ENCODE data around the gene KLK1.
A peak's percentile ranks its signal among the peaks of the same experiment; 100 is the strongest.

The KLK1 gene

GRCh38 chr19:50837300-50837699 is 13.7 kb upstream of the KLK1 start:
- no peak overlapping the region for H3K4me3 ChIP-seq (ENCODE audit: low read depth, low read length)
- peak; percentile 79 for DNase-seq (ENCODE audit: low read depth)
- TF ChIP-seq CTCF (IDR thresholded peaks at IDR 0.05; ENCODE audit: control insufficient read depth, extremely low read depth, insufficient read depth), result no peak

- 0 out of 2 replicates have a peak overlapping the region, but pooled peaks have one; percentile 14 for H3K4me3 ChIP-seq (ENCODE audit: low read depth, low read length)
- no peak for TF ChIP-seq CTCF (IDR thresholded peaks at IDR 0.05; ENCODE audit: control insufficient read depth, extremely low read depth, insufficient read depth)
- no peak for DNase-seq (ENCODE audit: low read depth)
Observed at GRCh38 chr19:50836543-50837195, 13.1 kb upstream of the KLK1 start.

DNA sequence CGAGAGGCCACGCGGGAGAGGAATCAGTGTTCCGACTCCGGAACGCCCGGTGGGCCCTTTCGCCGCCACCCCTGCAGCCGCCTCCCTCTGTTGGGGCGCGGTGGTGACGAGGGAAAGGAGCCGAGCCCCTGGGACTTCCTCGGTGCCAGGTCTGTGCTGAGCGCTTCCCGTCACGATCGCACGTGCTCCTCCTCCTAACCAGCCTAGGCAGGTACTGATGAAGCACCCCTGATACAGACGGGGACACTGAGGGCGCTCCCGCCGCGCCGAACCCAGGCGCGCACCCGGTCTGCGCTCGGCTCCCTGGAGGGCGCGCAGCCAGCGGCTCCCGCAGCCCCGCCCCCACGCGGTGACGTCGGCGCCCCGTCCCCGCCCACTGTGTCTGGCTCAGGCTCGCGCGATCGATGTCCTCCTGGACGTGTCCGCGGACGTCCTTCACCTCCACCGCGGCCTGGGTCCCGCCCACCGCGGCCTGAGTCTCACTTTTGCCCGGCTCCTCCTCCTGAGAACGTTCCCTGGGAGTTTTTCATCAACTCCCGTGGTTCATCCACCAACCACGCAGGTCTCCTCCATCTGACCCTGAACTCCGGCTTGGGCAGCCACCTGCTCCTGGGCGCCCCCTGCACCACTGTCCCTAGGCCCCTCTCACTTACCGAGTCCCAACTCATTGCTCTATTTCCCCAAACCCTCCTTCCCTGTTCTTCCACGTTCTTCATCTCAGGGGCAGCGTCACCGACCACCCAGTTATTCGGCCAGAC is 12.4 kb upstream of the KLK1 start:
- peak; percentile 5; the same call in 1 of the 2 replicates for TF ChIP-seq CTCF (IDR thresholded peaks at IDR 0.05; ENCODE audit: control insufficient read depth, extremely low read depth, insufficient read depth)
- peak overlapping the region; percentile 70 for H3K4me3 ChIP-seq (ENCODE audit: low read depth, low read length)
- DNase-seq (ENCODE audit: low read depth), result no peak

DNA sequence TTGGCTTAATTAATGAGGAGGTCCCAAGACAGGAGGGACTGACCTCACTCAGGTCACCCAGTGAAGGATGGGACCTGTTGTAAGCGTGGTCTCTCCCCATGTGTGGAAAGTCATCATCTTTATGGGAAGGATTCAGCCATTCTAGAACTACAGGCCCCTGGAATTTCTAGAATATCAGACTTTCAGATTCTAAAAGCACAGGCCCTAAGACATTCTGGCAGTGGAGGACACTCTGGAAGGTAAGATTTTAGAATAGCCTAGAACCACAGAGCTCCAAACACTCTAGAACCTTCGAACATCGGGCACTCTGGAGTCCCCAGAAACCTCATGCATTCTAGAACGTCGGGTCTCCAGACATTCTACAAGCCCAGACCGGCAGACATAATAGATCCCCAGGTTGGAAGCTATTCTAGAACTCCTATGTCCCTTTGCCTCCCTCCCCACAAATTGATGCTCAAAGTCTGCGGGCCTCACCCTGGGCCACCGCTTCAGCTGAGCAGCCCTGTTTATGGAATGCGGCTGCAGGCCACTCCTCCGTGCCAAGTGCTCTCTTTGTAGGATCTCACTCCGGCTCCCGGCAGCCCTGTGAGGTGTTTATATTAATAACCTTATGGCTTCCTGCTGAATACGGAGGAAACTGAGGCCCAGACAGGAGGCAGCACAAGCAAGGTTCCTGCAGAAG is 11.7 kb upstream of the KLK1 start:
- peak overlapping the region; percentile 70 for H3K4me3 ChIP-seq (ENCODE audit: low read depth, low read length)
- no peak for TF ChIP-seq CTCF (IDR thresholded peaks at IDR 0.05; ENCODE audit: control insufficient read depth, extremely low read depth, insufficient read depth)
- no peak for DNase-seq (ENCODE audit: low read depth)

DNA sequence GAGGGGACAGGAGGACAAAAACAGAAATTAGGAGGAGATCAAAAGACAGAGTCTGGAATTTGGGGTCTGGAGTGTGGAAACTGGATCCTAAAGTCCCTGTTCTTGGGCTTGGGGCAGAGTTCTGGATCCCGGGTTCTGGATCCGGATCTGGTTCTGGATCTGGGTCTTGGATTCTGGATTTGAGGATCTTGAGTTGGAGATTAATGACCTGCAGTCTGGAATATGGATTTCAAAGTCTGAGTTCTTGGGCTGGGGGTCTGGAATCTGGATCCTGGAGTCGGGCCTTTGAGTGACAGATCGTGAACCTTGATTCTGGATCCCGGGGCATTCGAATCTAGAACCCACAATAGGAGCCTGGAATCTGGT is 10.2 kb upstream of the KLK1 start:
- no peak for TF ChIP-seq CTCF (IDR thresholded peaks at IDR 0.05; ENCODE audit: control insufficient read depth, extremely low read depth, insufficient read depth)
- H3K4me3 ChIP-seq (ENCODE audit: low read depth, low read length), result no peak overlapping the region
- DNase-seq (ENCODE audit: low read depth), result no peak

DNA sequence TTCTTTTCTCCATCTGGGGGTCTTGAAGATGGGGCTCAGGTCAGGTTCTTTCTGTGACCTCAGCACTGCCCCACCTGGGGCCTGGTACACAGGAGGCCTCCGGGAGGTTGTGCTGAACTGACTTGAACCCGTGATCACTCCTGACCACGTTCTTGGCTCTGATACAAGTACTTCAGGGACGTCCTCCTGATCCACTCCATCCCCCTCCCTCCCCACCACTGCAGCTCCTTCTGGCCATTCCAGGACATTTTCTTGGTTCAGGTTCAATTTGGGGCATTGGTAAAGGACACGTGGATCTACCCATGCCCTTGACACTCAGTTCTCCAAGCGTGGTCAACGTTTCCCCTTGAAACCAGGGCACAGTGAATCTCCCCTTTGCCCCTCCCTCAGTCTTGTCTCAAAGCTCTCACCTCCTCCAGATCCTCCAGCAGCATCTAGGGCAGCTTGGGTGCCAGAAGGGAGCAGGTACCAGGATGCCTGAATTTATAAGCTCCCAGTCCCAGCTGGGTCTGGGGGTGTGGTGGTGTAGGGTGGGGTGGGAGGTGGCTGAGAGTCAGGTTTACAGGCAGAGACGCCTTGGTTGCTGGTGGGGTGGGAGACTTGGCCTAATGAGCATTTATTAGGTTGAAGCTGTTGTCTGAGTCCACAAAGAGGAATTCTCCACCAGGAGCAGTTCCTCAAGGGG is 9.7 kb upstream of the KLK1 start, which contains the start of gene KLK15:
KLK15 (minus strand) TSS at position 458 of the 685 bp plus-strand sequence. CDS start 2,082 bp downstream, outside the sequence.
- no peak for TF ChIP-seq CTCF (IDR thresholded peaks at IDR 0.05; ENCODE audit: control insufficient read depth, extremely low read depth, insufficient read depth)
- DNase-seq (ENCODE audit: low read depth), result no peak
- H3K4me3 ChIP-seq (ENCODE audit: low read depth, low read length), result no peak within 1 kb of the TSS
